ENCODE data around the gene TMEM169. TPM values are rescaled to one million over a fixed set of nuclear protein-coding genes. Genes with fewer than 3 reads are reported as not detected.

Gene TMEM169
- polyA plus RNA-seq, 1 donor from 2014 or later = 29.6 TPM

DNA sequence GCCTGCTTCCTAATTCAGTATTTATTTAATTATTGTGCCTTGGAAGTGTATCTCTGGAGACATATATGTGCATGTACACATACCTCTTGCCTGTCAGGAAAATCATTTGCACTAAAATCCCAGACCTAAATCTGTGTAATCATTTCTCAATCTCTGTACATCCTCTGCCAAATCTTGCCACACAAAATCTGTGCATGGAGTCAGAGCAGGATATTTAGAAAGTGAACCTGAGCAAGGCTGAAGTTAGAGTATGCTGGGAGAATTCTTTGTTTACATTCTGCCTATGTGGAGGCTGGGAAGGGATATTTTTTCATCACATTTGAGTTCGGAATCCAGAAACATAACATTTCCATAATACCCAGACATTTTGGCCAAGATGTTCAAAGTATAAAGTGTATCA is 36.8 kb downstream of the TMEM169 start:
- Histone ChIP-seq H3K9me3 (ENCODE audit: low read length) (no peaks in the 10 kb centered on the region), H2AFZ (ENCODE audit: low read depth, low read length) (no peak overlapping the region), H3K36me3 (ENCODE audit: insufficient read depth, low read length) (peaks cover 21% of the 10 kb centered on the region), H3K27me3 (ENCODE audit: insufficient read depth, low read depth, low read length) (no peaks in the 10 kb centered on the region), H3K79me2 (replicated peaks; ENCODE audit: insufficient read depth, low read length) (peaks cover 47% of the 10 kb centered on the region), H4K20me1 (ENCODE audit: insufficient read depth) (no peaks in the 10 kb centered on the region), H3K27ac (ENCODE audit: low read length) (no peak overlapping the region), H3K9me2 (ENCODE audit: insufficient read depth, low read length) (no peaks in the 10 kb centered on the region), H3K4me3 (ENCODE audit: low read length) (no peak overlapping the region), H3F3A (ENCODE audit: insufficient read depth, low read length, poor library complexity, severe bottlenecking) (no peaks in the 10 kb centered on the region), H3K9ac (ENCODE audit: low read length) (no peak overlapping the region), H3K4me2 (ENCODE audit: low read length) (no peak overlapping the region)
- no peak for TF ChIP-seq EP300 (conservative IDR thresholded peaks at IDR 0.05; ENCODE audit: poor library complexity, severe bottlenecking)
- no peak for TF ChIP-seq SMC3 (conservative IDR thresholded peaks at IDR 0.05; ENCODE audit: poor library complexity)
- TF ChIP-seq RAD21 (conservative IDR thresholded peaks at IDR 0.05) = no peak
- TF ChIP-seq, protein P1, sequence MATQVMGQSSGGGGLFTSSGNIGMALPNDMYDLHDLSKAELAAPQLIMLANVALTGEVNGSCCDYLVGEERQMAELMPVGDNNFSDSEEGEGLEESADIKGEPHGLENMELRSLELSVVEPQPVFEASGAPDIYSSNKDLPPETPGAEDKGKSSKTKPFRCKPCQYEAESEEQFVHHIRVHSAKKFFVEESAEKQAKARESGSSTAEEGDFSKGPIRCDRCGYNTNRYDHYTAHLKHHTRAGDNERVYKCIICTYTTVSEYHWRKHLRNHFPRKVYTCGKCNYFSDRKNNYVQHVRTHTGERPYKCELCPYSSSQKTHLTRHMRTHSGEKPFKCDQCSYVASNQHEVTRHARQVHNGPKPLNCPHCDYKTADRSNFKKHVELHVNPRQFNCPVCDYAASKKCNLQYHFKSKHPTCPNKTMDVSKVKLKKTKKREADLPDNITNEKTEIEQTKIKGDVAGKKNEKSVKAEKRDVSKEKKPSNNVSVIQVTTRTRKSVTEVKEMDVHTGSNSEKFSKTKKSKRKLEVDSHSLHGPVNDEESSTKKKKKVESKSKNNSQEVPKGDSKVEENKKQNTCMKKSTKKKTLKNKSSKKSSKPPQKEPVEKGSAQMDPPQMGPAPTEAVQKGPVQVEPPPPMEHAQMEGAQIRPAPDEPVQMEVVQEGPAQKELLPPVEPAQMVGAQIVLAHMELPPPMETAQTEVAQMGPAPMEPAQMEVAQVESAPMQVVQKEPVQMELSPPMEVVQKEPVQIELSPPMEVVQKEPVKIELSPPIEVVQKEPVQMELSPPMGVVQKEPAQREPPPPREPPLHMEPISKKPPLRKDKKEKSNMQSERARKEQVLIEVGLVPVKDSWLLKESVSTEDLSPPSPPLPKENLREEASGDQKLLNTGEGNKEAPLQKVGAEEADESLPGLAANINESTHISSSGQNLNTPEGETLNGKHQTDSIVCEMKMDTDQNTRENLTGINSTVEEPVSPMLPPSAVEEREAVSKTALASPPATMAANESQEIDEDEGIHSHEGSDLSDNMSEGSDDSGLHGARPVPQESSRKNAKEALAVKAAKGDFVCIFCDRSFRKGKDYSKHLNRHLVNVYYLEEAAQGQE (IDR thresholded peaks at IDR 0.05; ENCODE audit: borderline replicate concordance) = no peak

DNA sequence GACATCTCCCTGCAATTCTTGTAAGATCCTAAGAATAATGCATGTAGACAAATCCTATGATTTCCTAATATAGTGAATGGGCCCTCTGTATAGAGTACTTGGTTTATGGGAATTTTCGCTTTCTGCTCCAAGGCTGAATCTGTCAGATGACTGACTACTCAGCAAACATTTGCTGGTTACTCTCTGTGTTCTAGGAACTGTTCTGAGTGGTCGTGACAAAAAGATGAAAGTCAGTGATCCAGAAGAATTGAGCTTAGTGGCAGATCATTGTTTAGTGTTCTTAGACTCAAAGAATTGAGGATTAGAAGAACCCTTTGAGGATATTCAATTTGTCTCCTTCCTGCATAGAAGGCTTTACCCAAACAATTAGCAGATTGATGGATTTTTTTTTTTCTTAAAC is 37.4 kb downstream of the TMEM169 start:
- no peak overlapping the region for H3K4me2 ChIP-seq (ENCODE audit: low read length)
- peaks cover 21% of the 10 kb centered on the region for H3K36me3 ChIP-seq (ENCODE audit: insufficient read depth, low read length)
- H3K9me2 ChIP-seq (ENCODE audit: insufficient read depth, low read length) = no peaks in the 10 kb centered on the region
- H2AFZ ChIP-seq (ENCODE audit: low read depth, low read length) = no peak overlapping the region
- TF ChIP-seq, protein P1 (IDR thresholded peaks at IDR 0.05; ENCODE audit: borderline replicate concordance) = no peak
- TF ChIP-seq CTCF (IDR thresholded peaks at IDR 0.05; ENCODE audit: poor library complexity, severe bottlenecking) (no peak), EP300 (conservative IDR thresholded peaks at IDR 0.05; ENCODE audit: poor library complexity, severe bottlenecking) (no peak)
- H4K20me1 ChIP-seq (ENCODE audit: insufficient read depth) = no peaks in the 10 kb centered on the region
- H3K9me3 ChIP-seq (ENCODE audit: low read length) = no peaks in the 10 kb centered on the region
- H3K9ac ChIP-seq (ENCODE audit: low read length) = no peak overlapping the region
- peaks cover 47% of the 10 kb centered on the region for H3K79me2 ChIP-seq (replicated peaks; ENCODE audit: insufficient read depth, low read length)
- H3K4me3 ChIP-seq (ENCODE audit: low read length) = no peak overlapping the region
- H3K27me3 ChIP-seq (ENCODE audit: insufficient read depth, low read depth, low read length) = no peaks in the 10 kb centered on the region
- no peak overlapping the region for H3K27ac ChIP-seq (ENCODE audit: low read length)
- no peaks in the 10 kb centered on the region for H3F3A ChIP-seq (ENCODE audit: insufficient read depth, low read length, poor library complexity, severe bottlenecking)

Measured in neural cell (in vitro differentiated cells).